ENCODE data around the gene FNDC5.
"Not testable (repeated sequence)": the region's sequence is repeated elsewhere in the genome, so short reads cannot be mapped to it uniquely, and the experiment has no call there.

FNDC5 gene

DNA sequence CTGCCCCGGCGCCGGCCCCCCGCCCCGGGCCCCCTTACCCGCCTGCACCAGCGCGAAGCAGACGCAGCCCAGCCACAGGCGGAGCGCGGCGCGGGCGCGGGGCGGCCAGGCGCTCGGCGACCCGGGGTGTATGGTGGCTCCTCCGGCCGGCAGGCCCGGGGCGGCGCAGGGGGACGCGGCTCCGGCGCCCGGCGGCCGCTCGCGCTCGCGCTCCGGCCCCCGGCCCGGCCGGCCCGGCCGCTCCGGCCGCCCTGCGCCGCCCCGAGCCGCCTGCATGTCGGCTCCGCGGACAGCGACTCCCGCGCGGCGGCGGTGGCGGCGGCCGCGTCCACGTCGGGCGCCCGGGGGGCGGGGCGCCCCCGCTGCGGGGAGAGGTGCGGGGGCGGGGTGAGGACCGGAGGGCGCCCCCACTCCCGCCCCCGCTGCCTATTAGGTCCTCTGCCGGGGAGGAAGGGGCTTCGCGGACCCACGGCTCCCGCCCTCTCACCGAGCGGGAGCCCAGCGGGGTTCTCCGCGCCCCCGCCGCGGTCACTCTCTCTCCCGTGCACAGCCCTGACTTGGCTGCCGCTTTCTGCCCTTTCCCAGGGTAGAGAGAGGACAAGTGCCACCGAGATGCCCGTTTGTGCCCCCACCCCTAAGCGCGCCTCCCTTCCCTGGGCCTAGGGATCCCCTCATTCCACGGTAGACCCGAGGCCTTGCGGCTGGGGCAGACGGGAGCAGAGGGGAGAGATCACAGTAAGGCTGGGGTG lies at the start of gene FNDC5:
FNDC5 (minus strand) TSS at position 298 of the 749 bp plus-strand sequence.
- no peak for DNase-seq (ENCODE audit: low read depth)

DNA sequence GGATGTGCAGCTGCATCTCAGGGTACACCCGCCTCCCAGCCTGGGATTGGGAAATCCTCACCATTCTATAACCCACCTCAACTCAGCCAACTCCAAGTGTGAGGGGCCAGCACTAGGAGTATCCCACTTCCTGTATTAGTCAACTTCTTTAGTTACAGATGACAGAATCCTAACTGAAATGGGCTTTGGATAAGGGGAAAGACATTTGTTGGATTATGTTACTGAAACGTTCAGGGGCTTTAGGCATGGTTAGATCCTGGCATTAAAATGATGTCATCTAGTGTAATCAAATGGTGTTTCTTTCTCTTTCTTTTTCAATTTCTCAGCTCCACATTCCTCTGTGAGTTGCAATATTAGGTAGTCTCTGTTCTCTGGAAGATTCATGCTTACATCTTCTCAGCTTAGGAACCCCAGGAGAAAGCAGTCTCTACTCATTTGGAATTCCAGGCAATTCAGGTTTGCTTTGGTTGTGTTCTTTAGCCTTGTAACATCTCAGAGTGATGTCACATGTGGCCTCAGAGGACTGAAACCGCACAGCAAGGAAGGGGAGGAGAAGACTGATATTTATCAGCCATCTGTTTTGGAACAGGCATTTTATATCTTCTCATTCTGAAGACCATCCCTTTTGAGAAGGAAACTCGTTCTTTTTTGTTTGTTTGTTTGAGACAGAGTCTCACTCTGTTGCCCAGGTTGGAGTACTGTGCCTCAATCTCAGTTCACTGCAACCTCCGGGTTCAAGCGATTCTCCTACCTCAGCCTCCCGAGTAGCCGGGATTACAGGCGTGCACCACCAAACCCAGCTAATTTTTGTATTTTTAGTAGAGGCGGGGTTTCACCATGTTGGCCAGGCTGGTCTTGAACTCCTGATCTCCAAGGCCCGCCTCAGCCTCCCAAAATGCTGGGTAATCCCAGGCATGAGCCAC lies 49.4 kb upstream of the FNDC5 start:
- DNase-seq (ENCODE audit: low read depth): no peak

DNA sequence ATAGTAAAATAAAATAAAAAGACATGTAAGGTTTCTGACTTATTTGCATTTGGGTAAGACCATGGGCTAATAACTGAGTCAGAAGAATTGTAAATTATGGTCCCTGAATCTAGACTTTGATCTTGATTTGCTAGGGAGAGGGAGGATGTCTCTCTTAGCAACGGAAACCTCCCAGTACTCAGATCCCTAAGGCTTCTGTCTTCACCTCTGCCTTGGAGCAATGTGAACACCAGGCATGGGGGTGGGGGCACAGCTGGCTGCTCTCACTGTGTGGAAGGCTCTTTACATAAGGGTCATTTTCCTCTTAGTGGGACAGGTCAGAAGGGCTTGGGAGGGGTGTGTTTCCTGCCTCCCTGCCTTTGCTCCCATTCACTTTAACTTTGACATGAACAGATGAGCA lies 47.5 kb upstream of the FNDC5 start:
- no peak for DNase-seq (ENCODE audit: low read depth)

DNA sequence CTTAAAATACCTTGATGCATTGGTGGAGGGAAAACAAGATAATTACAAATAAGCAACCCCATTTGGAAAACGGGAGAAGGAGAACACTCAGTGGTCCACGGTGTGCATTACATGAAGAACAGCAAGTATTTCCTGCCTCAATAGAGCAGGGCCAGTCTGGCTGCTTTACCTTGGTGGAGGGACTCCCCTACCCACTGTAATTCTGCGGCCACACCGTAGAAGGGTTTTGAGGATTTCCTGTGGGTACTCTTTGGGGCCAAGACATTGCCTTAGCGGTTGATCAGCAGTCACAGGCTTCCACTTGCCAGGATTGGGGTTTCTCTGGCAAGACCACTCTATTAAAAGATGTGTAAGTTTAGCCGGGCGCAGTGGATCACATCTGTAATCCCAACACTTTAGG lies 46.8 kb upstream of the FNDC5 start:
- no peak for DNase-seq (ENCODE audit: low read depth)

DNA sequence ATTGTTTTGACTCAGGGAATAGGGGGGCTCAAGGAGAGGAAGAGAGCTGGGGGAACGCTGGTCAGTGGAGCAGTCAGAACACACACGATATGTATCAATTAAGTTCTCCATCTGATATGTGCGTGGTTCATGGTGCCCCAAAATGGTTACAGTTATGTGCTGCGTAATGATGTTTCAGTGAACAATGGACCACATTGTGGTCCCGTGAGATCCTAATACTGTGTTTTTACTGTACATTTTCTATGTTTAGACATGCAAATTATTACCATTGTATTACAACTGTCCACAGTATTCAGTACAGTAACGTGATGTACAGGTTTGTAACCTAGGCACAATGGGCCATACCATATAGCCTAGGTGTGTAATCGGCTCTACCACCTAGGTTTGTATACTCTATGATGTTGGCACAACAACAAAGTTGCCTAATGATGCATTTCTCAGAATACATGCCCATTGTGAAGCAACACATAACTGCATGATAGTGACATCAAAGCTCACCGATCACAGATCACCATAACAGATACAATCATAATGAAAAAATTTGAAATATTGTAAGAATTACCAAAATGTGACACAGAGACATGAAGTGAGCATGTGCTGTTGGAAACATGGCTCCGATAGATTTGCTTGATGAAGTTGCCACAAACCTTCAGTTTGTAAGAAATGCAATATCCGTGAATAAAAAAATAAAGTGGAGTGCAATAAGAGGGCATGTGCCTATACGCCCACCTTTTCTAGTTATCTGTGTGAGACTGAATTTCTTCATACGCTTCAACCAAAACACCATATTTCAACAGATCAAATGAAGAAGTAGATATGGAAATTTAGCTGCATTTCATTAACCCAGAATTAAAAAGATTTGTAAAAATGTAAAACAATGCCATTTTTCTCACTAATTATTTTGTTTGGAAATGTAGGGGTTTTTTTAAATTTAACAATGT lies 45.3 kb upstream of the FNDC5 start:
- no peak for DNase-seq (ENCODE audit: low read depth)

DNA sequence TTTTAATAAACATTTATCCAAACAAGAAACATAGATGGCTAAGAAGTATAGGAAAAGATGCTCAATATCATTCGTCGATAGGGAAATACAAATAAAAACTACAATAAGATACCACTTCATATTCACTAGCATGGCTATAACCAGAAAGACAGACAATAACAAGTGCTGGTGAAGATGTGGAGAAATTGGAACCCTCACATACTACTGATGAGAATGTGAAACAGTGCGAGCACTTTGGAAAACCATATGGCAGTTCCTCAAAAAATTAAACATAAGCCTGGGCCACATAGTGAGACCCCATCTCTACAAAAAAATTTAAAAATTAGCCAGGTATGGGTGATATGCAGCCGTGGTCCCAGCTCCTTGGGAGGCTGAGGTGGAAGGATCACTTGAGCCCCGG lies 39.6 kb upstream of the FNDC5 start:
- DNase-seq (ENCODE audit: low read depth): no peak

DNA sequence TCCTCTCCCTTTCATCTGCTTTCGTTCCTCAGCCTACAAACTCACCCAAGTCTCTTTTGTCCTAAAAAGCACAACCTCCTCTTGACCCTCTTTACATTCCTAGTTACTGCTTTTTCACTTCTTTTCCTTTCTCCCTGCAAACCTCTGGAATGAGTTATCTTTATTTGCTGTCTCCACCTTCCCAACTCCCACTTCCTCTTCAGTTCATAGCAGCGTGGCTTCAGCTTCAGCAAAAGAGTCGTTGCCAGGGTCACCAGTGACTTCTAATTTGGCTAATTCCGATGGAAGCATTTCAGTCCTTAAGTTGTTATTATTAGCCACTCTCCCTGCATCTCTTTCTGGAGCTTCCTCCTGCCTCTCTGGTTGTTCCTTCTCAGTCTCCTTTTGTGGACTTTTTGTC lies 36.7 kb upstream of the FNDC5 start:
- DNase-seq (ENCODE audit: low read depth): no peak

GRCh38 chr1:32906654-32907053 lies 35.9 kb upstream of the FNDC5 start:
- no peak for DNase-seq (ENCODE audit: low read depth)

DNA sequence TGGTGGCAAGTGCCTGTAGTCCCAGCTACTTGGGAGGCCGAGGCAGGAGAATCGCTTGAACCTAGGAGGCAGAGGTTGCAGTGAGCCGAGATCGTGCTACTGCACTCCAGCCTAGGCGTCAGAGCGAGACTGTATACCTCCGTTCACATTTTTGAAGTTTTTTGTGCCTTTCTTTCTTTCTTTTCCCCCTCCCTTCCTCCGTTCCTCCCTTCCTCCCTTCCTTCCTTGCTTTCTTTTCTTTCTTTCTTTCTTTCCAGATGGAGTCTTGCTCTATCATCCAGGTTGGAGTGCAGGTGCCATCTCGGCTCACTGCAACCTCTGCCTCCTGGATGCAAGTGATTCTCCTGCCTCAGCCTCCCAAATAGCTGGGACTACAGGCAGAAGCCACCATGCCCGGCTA lies 34.9 kb upstream of the FNDC5 start:
- not testable (repeated sequence) for DNase-seq (ENCODE audit: low read depth)

DNA sequence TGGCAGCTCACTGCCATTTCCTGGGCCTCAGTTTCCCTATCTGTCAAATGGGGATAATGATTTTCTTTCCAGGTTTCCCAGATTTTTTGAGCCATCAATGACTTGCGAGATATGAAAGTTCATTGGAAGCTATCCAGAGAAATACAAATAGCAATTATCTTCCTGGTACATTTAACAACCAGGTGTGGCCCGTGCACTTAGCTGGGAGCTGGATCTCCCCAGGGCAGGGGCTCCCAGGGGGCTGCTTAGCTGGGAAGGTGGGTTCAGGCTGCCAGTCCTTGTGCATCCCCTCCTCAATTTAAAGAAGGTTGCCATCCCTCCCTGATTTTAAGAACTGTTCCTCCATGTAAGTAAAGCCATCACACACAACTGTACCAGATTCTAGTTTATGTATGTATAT lies 34.1 kb upstream of the FNDC5 start:
- no peak for DNase-seq (ENCODE audit: low read depth)

GRCh38 chr1:32903991-32904785 lies 33.5 kb upstream of the FNDC5 start:
- DNase-seq (ENCODE audit: low read depth): no peak

GRCh38 chr1:32902535-32902920 lies 31.8 kb upstream of the FNDC5 start:
- DNase-seq (ENCODE audit: low read depth): no peak

DNA sequence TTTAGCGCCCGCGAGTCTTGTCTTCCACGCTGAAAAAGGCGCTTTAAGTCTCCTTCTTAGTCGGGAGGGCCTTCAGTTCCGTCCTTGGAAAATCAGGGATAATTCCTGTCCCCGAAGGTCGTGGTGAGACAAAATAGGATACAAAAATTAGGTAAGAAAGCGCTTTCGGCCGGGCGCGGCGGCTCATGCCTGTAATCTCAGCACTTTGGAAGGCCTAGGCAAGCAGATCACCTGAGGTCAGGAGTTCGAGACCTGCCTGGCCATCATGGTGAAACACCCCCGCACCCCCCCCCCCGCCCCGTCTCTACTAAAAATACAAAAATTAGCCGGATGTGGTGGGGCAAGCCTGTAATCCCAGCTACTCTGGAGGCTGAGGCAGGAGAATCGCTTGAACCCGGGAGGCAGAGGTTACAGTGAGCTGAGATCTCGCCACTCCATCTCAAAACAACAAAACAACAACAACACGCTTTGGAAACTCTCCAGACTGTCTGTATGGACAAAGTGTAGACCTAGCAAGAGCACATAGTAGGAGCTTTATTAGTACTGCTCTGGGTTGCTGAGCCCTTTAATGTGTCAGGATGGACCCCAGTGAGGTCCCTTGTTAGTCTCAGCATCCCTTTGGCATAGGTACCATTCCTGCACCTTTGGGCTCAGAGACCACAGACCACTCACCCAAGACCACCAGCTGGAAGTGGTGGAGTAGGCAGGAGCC lies 31.3 kb upstream of the FNDC5 start:
- DNase-seq (ENCODE audit: low read depth): no peak

- DNase-seq (ENCODE audit: low read depth): no peak
Observed at GRCh38 chr1:32900956-32901822, 30.5 kb upstream of the FNDC5 start, which contains the start of gene TMEM54. TMEM54 (minus strand) TSS chr1:32901389; CDS start chr1:32901238, 151 bp downstream.

DNA sequence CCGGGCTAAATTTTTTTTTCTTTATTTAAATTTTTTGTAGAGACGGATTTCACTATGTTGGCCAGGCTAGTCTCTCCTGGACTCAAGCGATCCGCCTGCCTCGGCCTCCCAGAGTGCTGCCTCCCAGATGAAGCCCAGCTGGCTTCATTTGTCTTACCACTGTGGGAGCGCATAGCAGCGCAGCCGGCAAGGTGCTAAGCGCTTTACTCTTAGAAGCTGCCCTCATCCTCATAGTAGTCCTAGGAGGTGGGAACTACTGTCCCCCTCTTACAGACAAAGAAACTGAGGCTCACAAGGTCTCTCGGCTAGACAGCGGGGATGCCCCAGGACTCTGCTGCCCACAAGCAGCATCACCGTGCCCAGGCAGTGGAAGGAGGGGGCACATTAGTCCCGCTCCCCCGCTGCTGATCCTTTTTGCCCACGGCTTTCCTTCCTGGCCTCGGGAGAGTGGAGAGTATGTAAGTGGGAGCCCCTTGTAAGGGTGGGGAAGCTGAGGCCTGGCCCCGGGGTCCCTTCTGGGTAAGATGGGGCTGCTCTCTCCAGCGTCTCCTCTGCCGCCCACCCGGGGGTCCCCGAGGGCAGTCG lies 29.8 kb upstream of the FNDC5 start:
- no peak for DNase-seq (ENCODE audit: low read depth)

GRCh38 chr1:32899586-32900296 lies 29.0 kb upstream of the FNDC5 start:
- no peak for DNase-seq (ENCODE audit: low read depth)

GRCh38 chr1:32898958-32899357 lies 28.2 kb upstream of the FNDC5 start:
- no peak for DNase-seq (ENCODE audit: low read depth)

- DNase-seq (ENCODE audit: low read depth): no peak
Observed at GRCh38 chr1:32898056-32898455, 27.3 kb upstream of the FNDC5 start.

All from activated T-helper 9 cell treated with anti-CD3 and anti-CD28 coated beads, Interleukin-2, amount 50 U/mL, for 16 hours (primary cell).